HepG2 (cell line): ENCODE data around the gene JPH4. TPM values are rescaled to one million over a fixed set of nuclear protein-coding genes. Genes with fewer than 3 reads are reported as not detected.

ENCODE experiments used
- ADNP ChIP-seq: sonication (generic); formaldehyde crosslinking; IDR thresholded peaks from 2 replicates; pipeline ENCODE4 v1.4.0; 2020; ENCODE audit warnings: missing genetic modification reagents
- CHD4 ChIP-seq: fragments of 200-600 bp; sonication (generic); IDR thresholded peaks from 2 replicates; pipeline ENCODE4 v1.7.0; 2017; ENCODE audit warnings: mild to moderate bottlenecking, low read length, borderline replicate concordance
- GLI4 ChIP-seq: sonication (generic); formaldehyde crosslinking; IDR thresholded peaks from 2 replicates; pipeline ENCODE4 v1.5.1; 2020; ENCODE audit warnings: missing genetic modification reagents, mild to moderate bottlenecking, moderate library complexity, borderline replicate concordance
- HNRNPH1 ChIP-seq: fragments of 200-400 bp; formaldehyde crosslinking; optimal IDR thresholded peaks from 2 replicates; pipeline ENCODE3; 2017; ENCODE audit warnings: mild to moderate bottlenecking, low read depth, low read length
- PAXIP1 ChIP-seq: sonication (generic); formaldehyde crosslinking; conservative IDR thresholded peaks from 2 replicates; pipeline ENCODE4 v1.4.0; 2020; ENCODE audit warnings: mild to moderate bottlenecking, missing genetic modification reagents, moderate library complexity
- WIZ ChIP-seq: sonication (generic); formaldehyde crosslinking; IDR thresholded peaks from 2 replicates; pipeline ENCODE4 v1.5.1; 2020; ENCODE audit warnings: mild to moderate bottlenecking, missing genetic modification reagents
- YY1 ChIP-seq: IDR thresholded peaks from 2 replicates; pipeline ENCODE4 v1.6.1; 2011; ENCODE audit warnings: low read length, low read depth, moderate library complexity, mild to moderate bottlenecking; ENCODE audit not compliant: insufficient read depth, insufficient replicate concordance
- ZMYM3 ChIP-seq: sonication (generic); formaldehyde crosslinking; IDR thresholded peaks from 2 replicates; pipeline ENCODE4 v1.5.1; 2020; ENCODE audit warnings: mild to moderate bottlenecking, missing genetic modification reagents
- ZNF143 ChIP-seq: sonication (generic); formaldehyde crosslinking; IDR thresholded peaks from 2 replicates; pipeline ENCODE4 v1.4.0; 2020; ENCODE audit warnings: missing genetic modification reagents
- ZNF160 ChIP-seq: sonication (generic); formaldehyde crosslinking; IDR thresholded peaks from 2 replicates; pipeline ENCODE4 v1.8.0; 2022; ENCODE audit warnings: mild to moderate bottlenecking, inconsistent platforms, missing genetic modification reagents
- ZNF276 ChIP-seq: sonication (generic); formaldehyde crosslinking; IDR thresholded peaks from 2 replicates; pipeline ENCODE4 v1.4.0; 2020; ENCODE audit warnings: mild to moderate bottlenecking, low read depth, missing genetic modification reagents
- ZNF543 ChIP-seq: sonication (generic); formaldehyde crosslinking; IDR thresholded peaks from 2 replicates; pipeline ENCODE4 v1.4.0; 2020; ENCODE audit warnings: mild to moderate bottlenecking, missing genetic modification reagents
- ZNF619 ChIP-seq: sonication (generic); formaldehyde crosslinking; IDR thresholded peaks from 2 replicates; pipeline ENCODE4 v1.4.0; 2020; ENCODE audit warnings: mild to moderate bottlenecking, missing genetic modification reagents
- ZNF629 ChIP-seq: sonication (generic); formaldehyde crosslinking; conservative IDR thresholded peaks from 2 replicates; pipeline ENCODE4 v1.5.0; 2020; ENCODE audit warnings: missing genetic modification reagents
- ZNF773 ChIP-seq: sonication (generic); formaldehyde crosslinking; IDR thresholded peaks from 2 replicates; pipeline ENCODE4 v1.4.0; 2020; ENCODE audit warnings: missing genetic modification reagents, borderline replicate concordance
- ZSCAN25 ChIP-seq: sonication (generic); formaldehyde crosslinking; IDR thresholded peaks from 2 replicates; pipeline ENCODE4 v1.8.0; 2022; ENCODE audit warnings: mild to moderate bottlenecking, missing genetic modification reagents
- polyA plus RNA-seq, 8 experiments: library from polyadenylated mRNA; depleted of rRNA in 3 of 8; stranded (reverse) in 7 of 8; unstranded in 1 of 8; fragments of >200 nt; fragmentation: Illumina TruSeq in 4 of 8; extraction: Trizol in 4 of 8; gene quantifications; 2 replicates each; pipeline versions ENCODE4 v1.2.1 to v1.2.3, GENCODE V29; 2011 to 2016; ENCODE audit warnings: low read depth in 4 of 8, missing spikeins in 1 of 8, mixed read lengths in 1 of 8; ENCODE audit not compliant: insufficient read depth in 1 of 8
- total RNA-seq, 5 experiments: library from RNA; depleted of rRNA; stranded (reverse); fragments of >200 nt; fragmentation: Illumina TruSeq; extraction: Trizol; gene quantifications; 2 replicates each; pipeline ENCODE4 v1.2.3, GENCODE V29; 2016; ENCODE audit warnings: low read depth in 1 of 5
- TF ChIP-seq, protein P1 (sequence below): IDR thresholded peaks from 2 replicates; pipeline ENCODE4 v1.6.1; 2016; ENCODE audit warnings: mild to moderate bottlenecking, missing biosample characterization, missing genetic modification reagents
- TF ChIP-seq, protein P2 (sequence below): sonication (generic); formaldehyde crosslinking; IDR thresholded peaks from 2 replicates; pipeline ENCODE4 v1.5.1; 2020; ENCODE audit warnings: missing genetic modification reagents, mild to moderate bottlenecking, borderline replicate concordance
- TF ChIP-seq, protein P3 (sequence below): sonication (generic); formaldehyde crosslinking; IDR thresholded peaks from 2 replicates; pipeline ENCODE4 v1.4.0; 2020; ENCODE audit warnings: missing genetic modification reagents

Gene JPH4
- total and polyA plus RNA-seq, 2 of the 13 experiments (the other 11 are each of a cell fraction or from before 2014, with no cell fraction given), result 0.08 to 0.22 TPM

GRCh38 chr14:23579739-23580138 is 1.1 kb upstream of the JPH4 start (continued):
- TF ChIP-seq, protein P1, sequence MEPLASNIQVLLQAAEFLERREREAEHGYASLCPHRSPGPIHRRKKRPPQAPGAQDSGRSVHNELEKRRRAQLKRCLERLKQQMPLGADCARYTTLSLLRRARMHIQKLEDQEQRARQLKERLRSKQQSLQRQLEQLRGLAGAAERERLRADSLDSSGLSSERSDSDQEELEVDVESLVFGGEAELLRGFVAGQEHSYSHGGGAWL (CRISPR knock-in tag), result no peak
- TF ChIP-seq, protein P2, sequence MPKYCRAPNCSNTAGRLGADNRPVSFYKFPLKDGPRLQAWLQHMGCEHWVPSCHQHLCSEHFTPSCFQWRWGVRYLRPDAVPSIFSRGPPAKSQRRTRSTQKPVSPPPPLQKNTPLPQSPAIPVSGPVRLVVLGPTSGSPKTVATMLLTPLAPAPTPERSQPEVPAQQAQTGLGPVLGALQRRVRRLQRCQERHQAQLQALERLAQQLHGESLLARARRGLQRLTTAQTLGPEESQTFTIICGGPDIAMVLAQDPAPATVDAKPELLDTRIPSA, result no peak
- TF ChIP-seq CHD4 (peak; percentile 76), YY1 (peak; percentile 14), ZNF773 (no peak), HNRNPH1 (no peak), ADNP (CRISPR knock-in tag) (peak; percentile 49; the same call in 1 of the 2 replicates), ZNF276 (no peak), PAXIP1 (CRISPR knock-in tag) (no peak), ZSCAN25 (CRISPR knock-in tag) (no peak), ZNF619 (no peak), GLI4 (CRISPR knock-in tag) (no peak), ZNF543 (CRISPR knock-in tag) (0 out of 2 replicates have a peak, but pooled peaks have one; percentile 4), ZNF143 (CRISPR knock-in tag) (no peak), ZNF160 (CRISPR knock-in tag) (no peak), WIZ (CRISPR knock-in tag) (no peak), ZMYM3 (CRISPR knock-in tag) (peak; percentile 85), ZNF629 (peak; percentile 94)
- TF ChIP-seq, protein P3, sequence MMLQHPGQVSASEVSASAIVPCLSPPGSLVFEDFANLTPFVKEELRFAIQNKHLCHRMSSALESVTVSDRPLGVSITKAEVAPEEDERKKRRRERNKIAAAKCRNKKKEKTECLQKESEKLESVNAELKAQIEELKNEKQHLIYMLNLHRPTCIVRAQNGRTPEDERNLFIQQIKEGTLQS (CRISPR knock-in tag), result no peak
